Activated naive CD4-positive, alpha-beta T cell treated with anti-CD3 and anti-CD28 coated beads, Interleukin-2, amount 10 ng/mL, durations not matched to agents 7 days and 5 days (primary cell): ENCODE data around the gene LSM12.
"Not testable (repeated sequence)": the region's sequence is repeated elsewhere in the genome, so short reads cannot be mapped to it uniquely, and the experiment has no call there.

Experiments
- CTCF ChIA-PET: fragments of 350-600 bp; sonication (Branson Sonifier 250); formaldehyde crosslinking; loops from one replicate; lab custom pipeline; 2021; ENCODE audit warnings: antibody characterized with exemption; lab: Charles Lee
- DNase-seq: peaks from one replicate; pipeline ENCODE4 v3.0.0-alpha.2; 2020
- H3K27ac Mint-ChIP-seq: one replicate; pipeline ENCODE4 v1.8.0; 2021; ENCODE audit warnings: mild to moderate bottlenecking, moderate library complexity, mixed read lengths
- H3K27me3 Mint-ChIP-seq: one replicate; pipeline ENCODE4 v1.8.0; 2021; ENCODE audit warnings: mild to moderate bottlenecking, mixed read lengths
- H3K36me3 Mint-ChIP-seq: one replicate; pipeline ENCODE4 v1.8.0; 2021; ENCODE audit warnings: mixed read lengths
- H3K4me1 Mint-ChIP-seq: one replicate; pipeline ENCODE4 v1.8.0; 2021; ENCODE audit warnings: mixed read lengths
- H3K4me3 Mint-ChIP-seq: one replicate; pipeline ENCODE4 v1.8.0; 2021; ENCODE audit warnings: mild to moderate bottlenecking, moderate library complexity, mixed read lengths
- H3K9me3 Mint-ChIP-seq: one replicate; pipeline ENCODE4 v1.8.0; 2021; ENCODE audit warnings: mixed read lengths

The LSM12 gene

GRCh38 chr17:44029736-44030135 lies 36.7 kb downstream of the LSM12 start:
- no peak for DNase-seq
- no peak overlapping the region for H3K27ac Mint-ChIP-seq
- H3K36me3 Mint-ChIP-seq: peaks cover 34% of the 10 kb centered on the region
- H3K9me3 Mint-ChIP-seq: no peaks in the 10 kb centered on the region
- H3K27me3 Mint-ChIP-seq: no peaks in the 10 kb centered on the region
- peaks cover 16% of the 10 kb centered on the region for H3K4me1 Mint-ChIP-seq
- CTCF ChIA-PET: interaction anchor here (0.6 to 1.4 kb wide), 2 partner anchors 12 to 85 kb away, joined by 3 to 5 read pairs; no protein-coding TSS in a partner anchor
- H3K4me3 Mint-ChIP-seq: no peak overlapping the region

DNA sequence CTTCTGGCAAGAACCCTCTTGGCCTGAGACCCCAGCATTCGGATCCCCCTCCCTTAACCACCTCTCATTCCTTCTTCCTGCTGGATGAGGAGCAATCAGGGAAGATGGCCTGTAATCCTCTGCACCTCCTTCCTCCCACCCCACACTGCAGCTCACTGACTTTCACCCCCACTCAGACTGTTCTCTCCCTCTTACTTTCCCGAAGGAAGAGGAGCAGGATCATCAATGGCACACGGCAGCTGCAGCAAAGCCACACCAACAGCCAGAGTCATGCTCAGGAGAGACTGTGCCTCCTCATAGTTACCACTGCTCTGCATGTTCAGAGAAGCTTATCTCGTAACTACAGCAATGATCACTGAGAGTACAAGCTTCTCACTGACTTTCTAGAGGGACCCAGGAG lies 41.6 kb downstream of the LSM12 start:
- H3K9me3 Mint-ChIP-seq: no peaks in the 10 kb centered on the region
- DNase-seq: no peak
- H3K27me3 Mint-ChIP-seq: no peaks in the 10 kb centered on the region
- peaks cover 4% of the 10 kb centered on the region for H3K4me1 Mint-ChIP-seq
- H3K36me3 Mint-ChIP-seq: peaks cover 9% of the 10 kb centered on the region
- H3K27ac Mint-ChIP-seq: no peak overlapping the region
- H3K4me3 Mint-ChIP-seq: no peak overlapping the region
- CTCF ChIA-PET: interaction anchor here (0.6 to 1.4 kb wide), 3 partner anchors 80 to 179 kb away, joined by 3 read pairs; no protein-coding TSS in a partner anchor

DNA sequence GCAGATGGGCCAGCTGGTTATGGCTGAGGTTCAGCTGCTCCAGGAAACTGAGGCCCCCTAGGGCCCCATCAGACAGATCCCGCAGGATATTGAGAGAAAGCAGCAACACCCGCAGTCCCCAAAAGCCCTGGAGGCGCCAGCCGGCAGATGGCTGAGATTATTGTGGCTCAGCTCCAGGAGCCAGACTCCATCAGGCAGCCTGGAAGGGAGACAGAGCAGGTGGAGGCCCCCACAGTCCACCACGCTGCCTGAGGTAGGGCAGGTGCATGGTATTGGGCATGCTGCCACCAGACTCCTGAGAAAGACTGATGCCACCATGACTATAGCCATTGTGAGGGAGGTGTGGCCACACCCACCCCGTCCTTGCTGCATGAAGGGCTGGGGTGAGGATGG lies 42.2 kb downstream of the LSM12 start:
- Mint-ChIP-seq H3K4me3 (no peak overlapping the region), H3K27ac (no peak overlapping the region), H3K4me1 (no peaks in the 10 kb centered on the region), H3K36me3 (peaks cover 3% of the 10 kb centered on the region), H3K27me3 (no peaks in the 10 kb centered on the region), H3K9me3 (no peaks in the 10 kb centered on the region)
- CTCF ChIA-PET: interaction anchor here (1.1 to 1.4 kb wide), 2 partner anchors 92 to 114 kb away, joined by 3 read pairs; no protein-coding TSS in a partner anchor
- no peak for DNase-seq

DNA sequence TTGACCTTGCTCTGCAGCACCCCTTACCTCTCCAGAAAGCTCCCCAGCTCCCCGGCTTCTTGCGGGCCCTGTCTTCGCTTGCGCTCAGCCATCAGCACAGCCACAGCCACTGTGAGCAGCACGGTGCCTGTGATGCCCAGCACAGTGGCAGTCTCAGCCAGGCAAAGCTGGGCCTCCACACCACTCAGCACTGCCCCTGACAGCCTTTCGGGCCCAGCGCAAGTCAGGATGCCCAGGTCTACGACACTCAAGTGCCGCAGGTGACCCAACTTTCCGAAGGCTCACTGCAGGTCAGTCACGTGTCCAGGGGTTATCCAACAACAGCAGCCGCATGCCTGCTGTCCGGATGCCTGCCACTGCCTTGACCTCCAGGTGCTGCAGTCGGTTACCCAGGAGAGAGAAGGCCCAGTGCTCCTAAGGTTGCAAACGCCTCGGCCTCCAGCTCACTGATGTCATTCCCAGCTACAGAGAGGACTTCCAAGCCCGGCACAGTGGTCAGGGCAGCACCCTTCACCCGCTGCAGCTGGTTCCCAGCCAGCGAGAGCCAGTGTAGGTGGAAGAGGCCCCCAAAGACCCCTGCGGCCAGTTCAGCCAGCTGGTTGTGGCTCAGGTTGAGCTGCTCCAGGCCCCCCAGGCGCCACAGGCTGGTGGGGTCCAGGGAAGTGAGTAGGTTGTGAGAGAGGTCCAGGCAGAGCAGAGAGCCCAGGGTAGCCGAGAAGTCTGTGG lies 42.8 kb downstream of the LSM12 start:
- Mint-ChIP-seq H3K4me3 (no peak overlapping the region), H3K9me3 (no peaks in the 10 kb centered on the region), H3K36me3 (no peaks in the 10 kb centered on the region), H3K4me1 (no peaks in the 10 kb centered on the region), H3K27ac (no peak overlapping the region), H3K27me3 (no peaks in the 10 kb centered on the region)
- no peak for DNase-seq
- CTCF ChIA-PET: interaction anchor here (1.1 to 1.4 kb wide), 2 partner anchors 92 to 113 kb away, joined by 3 read pairs; no protein-coding TSS in a partner anchor

- Mint-ChIP-seq H3K27ac (no peak overlapping the region), H3K4me1 (no peaks in the 10 kb centered on the region), H3K4me3 (no peak overlapping the region), H3K27me3 (no peaks in the 10 kb centered on the region), H3K9me3 (no peaks in the 10 kb centered on the region), H3K36me3 (no peaks in the 10 kb centered on the region)
- DNase-seq: no peak
- CTCF ChIA-PET: no interaction called here
Measured at GRCh38 chr17:44022246-44022645, 44.2 kb downstream of the LSM12 start.

DNA sequence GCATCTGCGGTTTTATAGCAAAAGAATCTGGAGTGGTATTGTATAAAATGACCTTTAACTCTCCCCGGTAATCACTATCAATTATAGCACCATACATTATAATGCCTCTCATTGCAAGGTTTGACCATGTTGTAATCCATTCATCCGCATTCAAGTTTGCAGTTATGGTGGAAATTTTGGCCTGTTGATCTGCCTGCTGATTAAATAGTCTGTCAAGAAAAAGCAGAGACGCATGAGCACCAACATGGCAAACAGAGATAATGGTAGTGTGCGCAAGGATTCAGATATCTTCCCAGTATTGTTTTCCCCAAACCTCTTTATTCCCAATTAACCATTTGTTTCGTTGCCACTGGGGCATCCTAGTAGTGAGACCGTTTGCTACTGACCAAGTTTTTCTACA lies 45.2 kb downstream of the LSM12 start:
- H3K9me3 Mint-ChIP-seq, CTCF ChIA-PET, H3K4me1 Mint-ChIP-seq, H3K27ac Mint-ChIP-seq, DNase-seq, H3K4me3 Mint-ChIP-seq, H3K36me3 Mint-ChIP-seq, H3K27me3 Mint-ChIP-seq: not testable (repeated sequence)

DNA sequence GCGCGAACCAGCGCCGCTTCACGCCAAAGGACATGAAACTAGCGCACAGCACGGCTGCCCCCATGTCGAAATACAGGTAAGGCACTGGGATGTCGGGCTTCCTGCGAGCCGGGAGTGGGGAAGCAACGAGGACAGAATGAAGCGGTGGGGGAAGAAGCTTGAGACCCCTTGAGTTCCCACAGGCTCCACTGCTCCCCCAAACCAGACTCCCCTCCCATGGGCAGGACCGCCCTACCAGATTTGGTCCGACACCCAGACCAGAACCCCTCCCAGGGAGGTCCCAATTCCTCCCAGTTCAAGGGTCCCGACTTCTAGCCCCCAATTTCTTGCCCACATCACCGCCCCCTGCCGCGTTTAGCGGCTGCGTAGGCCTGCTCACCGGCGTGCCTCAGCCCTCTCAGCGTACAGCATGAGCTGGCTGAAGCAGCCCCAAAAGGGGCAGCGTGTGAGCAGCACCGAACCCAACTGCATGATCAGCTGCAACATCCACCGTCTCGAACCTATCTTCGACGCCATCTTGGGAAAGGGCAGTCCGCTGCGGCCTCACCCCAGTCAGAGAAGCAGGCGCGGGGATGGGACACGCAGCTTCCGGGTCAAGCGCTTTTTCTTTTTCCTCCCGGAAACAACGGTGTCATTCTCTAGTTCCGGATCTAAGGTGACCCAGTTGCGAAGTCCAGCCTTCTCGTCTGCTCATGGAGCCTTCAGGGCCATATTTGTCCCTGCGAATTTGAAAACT lies 51.9 kb downstream of the LSM12 start, which contains the start of gene TMEM101:
TSS of gene TMEM101 (minus strand) at position 527 of the 736 bp plus-strand sequence. CDS start at position 516, 11 bp downstream.
- peak within 1 kb of the TSS; percentile 100 for H3K4me3 Mint-ChIP-seq
- peaks cover 3% of the 10 kb centered on the region for H3K27me3 Mint-ChIP-seq
- DNase-seq: peak; percentile 93
- peaks cover 16% of the 10 kb centered on the region for H3K36me3 Mint-ChIP-seq
- peaks cover 30% of the 10 kb centered on the region for H3K4me1 Mint-ChIP-seq
- CTCF ChIA-PET: interaction anchor here (1.0 to 1.1 kb wide), 2 partner anchors 27 to 71 kb away, joined by 3 to 7 read pairs; no protein-coding TSS in a partner anchor
- H3K9me3 Mint-ChIP-seq: no peaks in the 10 kb centered on the region
- peak within 1 kb of the TSS; percentile 96 for H3K27ac Mint-ChIP-seq

GRCh38 chr17:44014133-44014436 lies 52.4 kb downstream of the LSM12 start:
- peak overlapping the region; percentile 100 for H3K4me3 Mint-ChIP-seq
- H3K27ac Mint-ChIP-seq: peak overlapping the region; percentile 96
- peaks cover 30% of the 10 kb centered on the region for H3K4me1 Mint-ChIP-seq
- H3K9me3 Mint-ChIP-seq: no peaks in the 10 kb centered on the region
- CTCF ChIA-PET: interaction anchor here (1.0 to 1.1 kb wide), 2 partner anchors 27 to 70 kb away, joined by 3 to 7 read pairs; no protein-coding TSS in a partner anchor
- H3K36me3 Mint-ChIP-seq: peaks cover 19% of the 10 kb centered on the region
- peaks cover 3% of the 10 kb centered on the region for H3K27me3 Mint-ChIP-seq
- no peak for DNase-seq

GRCh38 chr17:44012874-44013273 lies 53.6 kb downstream of the LSM12 start:
- H3K9me3 Mint-ChIP-seq: no peaks in the 10 kb centered on the region
- CTCF ChIA-PET: no interaction called here
- H3K4me1 Mint-ChIP-seq: peaks cover 43% of the 10 kb centered on the region
- no peak overlapping the region for H3K27ac Mint-ChIP-seq
- H3K27me3 Mint-ChIP-seq: peaks cover 10% of the 10 kb centered on the region
- peaks cover 21% of the 10 kb centered on the region for H3K36me3 Mint-ChIP-seq
- DNase-seq: no peak
- H3K4me3 Mint-ChIP-seq: peak overlapping the region; percentile 58

DNA sequence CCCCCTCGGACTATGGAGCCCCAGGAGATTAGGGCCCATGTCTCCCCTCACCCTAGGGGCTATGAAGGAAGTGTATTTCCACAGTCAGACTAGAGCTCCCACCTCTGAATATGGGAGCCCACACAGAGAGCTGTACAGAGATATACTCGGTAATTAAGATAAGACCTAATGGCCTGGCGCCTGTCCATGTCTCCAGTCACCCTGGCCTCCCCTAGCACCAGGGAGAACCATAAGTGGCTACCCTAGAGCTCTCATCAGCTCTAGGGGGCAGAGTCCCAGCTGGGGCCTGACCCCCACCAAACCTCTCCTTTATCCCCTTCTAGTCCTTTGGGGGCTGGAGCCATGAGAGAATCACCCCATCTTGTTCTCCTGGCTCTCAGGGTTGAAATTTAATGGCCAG lies 54.1 kb downstream of the LSM12 start:
- Mint-ChIP-seq H3K27me3 (peaks cover 13% of the 10 kb centered on the region), H3K4me3 (no peak overlapping the region), H3K27ac (no peak overlapping the region), H3K36me3 (peaks cover 21% of the 10 kb centered on the region), H3K4me1 (peaks cover 46% of the 10 kb centered on the region), H3K9me3 (no peaks in the 10 kb centered on the region)
- CTCF ChIA-PET: no interaction called here
- no peak for DNase-seq

DNA sequence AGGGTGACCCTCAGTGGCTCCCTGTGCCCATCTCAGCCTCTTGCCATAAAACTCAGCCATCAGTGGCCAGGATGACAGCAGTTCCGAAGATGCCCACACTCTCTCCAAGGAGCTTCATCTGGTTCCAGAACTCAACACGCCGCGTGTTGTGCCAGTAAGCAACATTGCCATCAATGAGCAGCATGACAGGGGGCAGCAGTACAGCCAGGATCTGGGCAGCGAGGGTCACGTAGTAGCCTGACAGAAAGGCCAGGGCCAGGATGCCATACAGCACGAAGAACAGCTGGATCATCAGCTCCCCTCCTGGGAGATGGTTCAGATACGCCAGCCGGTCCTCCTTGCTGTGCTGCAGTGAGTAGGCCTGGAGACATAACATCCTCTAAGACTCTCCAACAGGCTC lies 54.6 kb downstream of the LSM12 start:
- Mint-ChIP-seq H3K4me1 (peaks cover 48% of the 10 kb centered on the region), H3K27me3 (peaks cover 17% of the 10 kb centered on the region), H3K4me3 (no peak overlapping the region), H3K9me3 (no peaks in the 10 kb centered on the region), H3K27ac (no peak overlapping the region), H3K36me3 (peaks cover 21% of the 10 kb centered on the region)
- CTCF ChIA-PET: interaction anchor here (1.0 to 1.8 kb wide), 3 partner anchors 29 to 135 kb away, joined by 3 to 5 read pairs (median 3); no protein-coding TSS in a partner anchor
- DNase-seq: no peak

GRCh38 chr17:44010966-44011647 lies 55.4 kb downstream of the LSM12 start:
- H3K27ac Mint-ChIP-seq: no peak overlapping the region
- H3K4me1 Mint-ChIP-seq: peaks cover 54% of the 10 kb centered on the region
- no peak for DNase-seq
- CTCF ChIA-PET: interaction anchor here (0.7 to 1.8 kb wide), 4 partner anchors 30 to 134 kb away, joined by 3 to 5 read pairs (median 4); no protein-coding TSS in a partner anchor
- no peak overlapping the region for H3K4me3 Mint-ChIP-seq
- H3K27me3 Mint-ChIP-seq: peaks cover 25% of the 10 kb centered on the region
- H3K9me3 Mint-ChIP-seq: no peaks in the 10 kb centered on the region
- H3K36me3 Mint-ChIP-seq: peaks cover 23% of the 10 kb centered on the region

GRCh38 chr17:44008205-44008909 lies 58.1 kb downstream of the LSM12 start:
- H3K36me3 Mint-ChIP-seq: peaks cover 18% of the 10 kb centered on the region
- H3K4me1 Mint-ChIP-seq: peaks cover 46% of the 10 kb centered on the region
- no peak for DNase-seq
- H3K4me3 Mint-ChIP-seq: peak overlapping the region; percentile 79
- CTCF ChIA-PET: interaction anchor here (0.8 to 2.4 kb wide), 5 partner anchors 10 to 130 kb away, joined by 3 to 13 read pairs (median 3); no protein-coding TSS in a partner anchor
- H3K9me3 Mint-ChIP-seq: no peaks in the 10 kb centered on the region
- H3K27me3 Mint-ChIP-seq: peaks cover 49% of the 10 kb centered on the region
- H3K27ac Mint-ChIP-seq: peak overlapping the region; percentile 78
